H1 (cell line): Measurements from ENCODE around the gene PTPN5. TPM values are rescaled to one million over a fixed set of nuclear protein-coding genes. Genes with fewer than 3 reads are reported as not detected.

Source experiments
- ATF3 ChIP-seq: IDR thresholded peaks from 2 replicates; pipeline ENCODE4 v1.6.1; 2011; ENCODE audit warnings: low read depth, mild to moderate bottlenecking, low read length; ENCODE audit not compliant: insufficient read depth
- CBX5 ChIP-seq: fragments of 300-800, 300-1000 bp; sonication (generic); IDR thresholded peaks from 2 replicates; pipeline ENCODE4 v1.7.1; 2016; ENCODE audit warnings: antibody characterized with exemption, low read length, low read depth
- EP300 ChIP-seq, 2 experiments: IDR thresholded peaks; 1 replicate in 1 of 2; 2 replicates in 1 of 2; pipeline ENCODE4 v1.6.1; 2011 to 2012; ENCODE audit warnings: low read depth in 2 of 2, low read length in 2 of 2, mild to moderate bottlenecking in 2 of 2, borderline replicate concordance in 1 of 2, inconsistent platforms in 1 of 2, moderate library complexity in 1 of 2
- KDM1A ChIP-seq: fragments of 200-600, 300-600 bp; sonication (generic); IDR thresholded peaks from 2 replicates; pipeline ENCODE4 v1.7.1; 2016; ENCODE audit warnings: mild to moderate bottlenecking, low read length, borderline replicate concordance
- RFX5 ChIP-seq: IDR thresholded peaks from 2 replicates; pipeline ENCODE4 v1.6.1; 2011; ENCODE audit warnings: low read depth, low read length, improper control_type of control experiment, borderline replicate concordance
- SP2 ChIP-seq: IDR thresholded peaks from 2 replicates; pipeline ENCODE4 v1.6.1; 2012; ENCODE audit warnings: mild to moderate bottlenecking, low read length, inconsistent platforms
- SP4 ChIP-seq: IDR thresholded peaks from 2 replicates; pipeline ENCODE4 v1.6.1; 2012; ENCODE audit warnings: low read length, inconsistent platforms
- polyA plus RNA-seq, 7 experiments: library from polyadenylated mRNA; depleted of rRNA in 3 of 7; stranded (reverse) in 5 of 7; unstranded in 2 of 7; fragments of >200 nt in 5 of 7; fragments of 200-250 nt in 2 of 7; gene quantifications; 1 replicate in 5 of 7; 2 replicates in 1 of 7; 4 replicates in 1 of 7; pipeline versions ENCODE4 v1.2.1 to v1.2.3, GENCODE V29; 2011 to 2013; ENCODE audit warnings: missing spikeins in 2 of 7, mixed read lengths in 2 of 7
- total RNA-seq: library from RNA; stranded (reverse); fragmentation: NEBNext Ultra II Directional; extraction: Animal tissue kit (Norgen Biotek cat#: 25700); gene quantifications from 2 replicates; pipeline ENCODE4 v1.2.1, GENCODE V29; 2021

Gene PTPN5
- total and polyA plus RNA-seq, 2 of the 8 experiments (the other 6 are each of a cell fraction or from before 2014, with no cell fraction given) = 8.4 to 12.9 TPM

- no peak for TF ChIP-seq ATF3
- TF ChIP-seq SP2 = no peak
- no peak for TF ChIP-seq CBX5
- no peak for TF ChIP-seq EP300 (IDR thresholded peaks at IDR 0.05; ENCODE audit: borderline replicate concordance in 1 of 2, low read depth in 2 of 2, low read length in 2 of 2)
- TF ChIP-seq SP4 = no peak
- no peak for TF ChIP-seq RFX5
- no peak; the same call in 1 of the 2 replicates for TF ChIP-seq KDM1A
- TF ChIP-seq, all 59 proteins: peak for 0
Measured at GRCh38 chr11:18792827-18793226, 1.2 kb upstream of the PTPN5 start (continued).
